ENCODE results near the gene MICU1.

Gene MICU1

DNA sequence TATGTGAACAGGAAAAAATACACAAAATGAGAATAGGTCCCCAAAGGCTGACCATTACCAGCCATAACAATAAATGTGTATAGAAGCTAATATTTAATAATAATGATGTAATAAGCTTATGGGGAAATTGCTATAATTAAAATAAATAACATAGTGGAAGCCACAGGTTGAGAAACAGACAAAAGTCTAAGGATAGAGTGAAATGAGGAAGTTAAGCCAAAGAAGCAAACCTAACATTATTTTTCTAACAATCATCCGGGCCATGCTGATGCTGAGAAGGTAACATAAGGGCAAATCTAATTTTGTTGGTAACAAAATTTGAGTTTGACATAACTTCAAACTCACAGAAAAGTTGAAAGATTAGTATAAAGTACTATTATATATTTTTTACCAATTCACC lies 115.9 kb downstream of the MICU1 start:
- Histone ChIP-seq H3K36me3 (ENCODE audit: control insufficient read depth, insufficient read depth, low read length) (no peaks in the 10 kb centered on the region), H3K4me3 (replicated peaks; ENCODE audit: low read depth, low read length) (no peak overlapping the region), H3K27me3 (replicated peaks; ENCODE audit: control insufficient read depth, insufficient read depth, low read length) (no peaks in the 10 kb centered on the region)
- TF ChIP-seq, protein P1, sequence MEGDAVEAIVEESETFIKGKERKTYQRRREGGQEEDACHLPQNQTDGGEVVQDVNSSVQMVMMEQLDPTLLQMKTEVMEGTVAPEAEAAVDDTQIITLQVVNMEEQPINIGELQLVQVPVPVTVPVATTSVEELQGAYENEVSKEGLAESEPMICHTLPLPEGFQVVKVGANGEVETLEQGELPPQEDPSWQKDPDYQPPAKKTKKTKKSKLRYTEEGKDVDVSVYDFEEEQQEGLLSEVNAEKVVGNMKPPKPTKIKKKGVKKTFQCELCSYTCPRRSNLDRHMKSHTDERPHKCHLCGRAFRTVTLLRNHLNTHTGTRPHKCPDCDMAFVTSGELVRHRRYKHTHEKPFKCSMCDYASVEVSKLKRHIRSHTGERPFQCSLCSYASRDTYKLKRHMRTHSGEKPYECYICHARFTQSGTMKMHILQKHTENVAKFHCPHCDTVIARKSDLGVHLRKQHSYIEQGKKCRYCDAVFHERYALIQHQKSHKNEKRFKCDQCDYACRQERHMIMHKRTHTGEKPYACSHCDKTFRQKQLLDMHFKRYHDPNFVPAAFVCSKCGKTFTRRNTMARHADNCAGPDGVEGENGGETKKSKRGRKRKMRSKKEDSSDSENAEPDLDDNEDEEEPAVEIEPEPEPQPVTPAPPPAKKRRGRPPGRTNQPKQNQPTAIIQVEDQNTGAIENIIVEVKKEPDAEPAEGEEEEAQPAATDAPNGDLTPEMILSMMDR (IDR thresholded peaks at IDR 0.05; ENCODE audit: insufficient read depth, low read length, poor library complexity, severe bottlenecking): no peak
- DNase-seq (ENCODE audit: extremely low read depth, insufficient read length): no peak

DNA sequence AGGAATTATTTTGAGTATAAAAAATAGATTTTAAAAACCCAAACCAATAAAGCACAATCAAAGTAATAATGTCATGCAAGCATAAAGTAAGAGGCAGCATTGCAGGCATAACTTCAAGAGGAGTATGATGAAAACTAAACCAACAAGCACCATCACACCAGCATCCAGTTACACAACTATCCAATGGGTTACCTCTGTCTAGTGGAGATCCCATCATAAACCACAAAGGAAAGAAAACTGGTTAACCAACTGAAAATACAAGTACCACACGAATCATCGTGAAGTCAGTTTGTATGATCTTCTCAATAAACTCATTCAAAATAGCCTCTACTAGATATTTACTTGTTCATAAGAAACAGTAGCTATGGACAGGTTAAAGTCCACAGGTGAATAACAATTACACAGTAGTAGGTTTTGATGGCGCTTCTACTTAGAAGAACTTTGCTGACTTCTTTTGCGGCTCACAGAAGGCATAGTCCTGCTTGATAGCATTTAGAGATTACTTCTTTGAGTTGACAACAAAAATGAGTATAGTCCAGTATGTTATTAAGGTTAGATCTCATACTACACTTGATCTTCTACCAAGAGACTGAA lies 116.6 kb downstream of the MICU1 start:
- no peak for DNase-seq (ENCODE audit: extremely low read depth, insufficient read length)
- Histone ChIP-seq H3K4me3 (replicated peaks; ENCODE audit: low read depth, low read length) (no peak overlapping the region), H3K36me3 (ENCODE audit: control insufficient read depth, insufficient read depth, low read length) (no peaks in the 10 kb centered on the region), H3K27me3 (replicated peaks; ENCODE audit: control insufficient read depth, insufficient read depth, low read length) (no peaks in the 10 kb centered on the region)
- TF ChIP-seq, protein P1 (IDR thresholded peaks at IDR 0.05; ENCODE audit: insufficient read depth, low read length, poor library complexity, severe bottlenecking): no peak

DNA sequence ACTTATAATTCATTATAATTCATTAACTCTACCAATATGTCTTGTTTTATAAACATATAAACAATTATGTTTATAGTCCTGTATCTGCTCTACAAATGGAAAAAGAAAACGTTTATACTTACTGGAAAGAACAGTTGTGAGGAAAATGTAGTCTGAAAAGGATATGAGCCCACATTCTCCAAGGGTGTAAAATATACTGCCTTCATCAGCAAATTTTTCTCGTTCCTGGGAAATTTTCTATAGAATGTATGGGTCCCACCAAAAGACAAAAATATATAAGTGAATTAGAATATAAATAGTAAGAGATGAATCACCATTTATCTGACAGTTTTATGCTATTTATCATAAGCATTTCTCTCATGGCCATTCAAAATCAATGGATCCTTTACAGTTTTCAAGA lies 117.8 kb downstream of the MICU1 start:
- Histone ChIP-seq H3K27me3 (replicated peaks; ENCODE audit: control insufficient read depth, insufficient read depth, low read length) (no peaks in the 10 kb centered on the region), H3K36me3 (ENCODE audit: control insufficient read depth, insufficient read depth, low read length) (no peaks in the 10 kb centered on the region), H3K4me3 (replicated peaks; ENCODE audit: low read depth, low read length) (no peak overlapping the region)
- DNase-seq (ENCODE audit: extremely low read depth, insufficient read length): no peak
- TF ChIP-seq, protein P1 (IDR thresholded peaks at IDR 0.05; ENCODE audit: insufficient read depth, low read length, poor library complexity, severe bottlenecking): no peak

DNA sequence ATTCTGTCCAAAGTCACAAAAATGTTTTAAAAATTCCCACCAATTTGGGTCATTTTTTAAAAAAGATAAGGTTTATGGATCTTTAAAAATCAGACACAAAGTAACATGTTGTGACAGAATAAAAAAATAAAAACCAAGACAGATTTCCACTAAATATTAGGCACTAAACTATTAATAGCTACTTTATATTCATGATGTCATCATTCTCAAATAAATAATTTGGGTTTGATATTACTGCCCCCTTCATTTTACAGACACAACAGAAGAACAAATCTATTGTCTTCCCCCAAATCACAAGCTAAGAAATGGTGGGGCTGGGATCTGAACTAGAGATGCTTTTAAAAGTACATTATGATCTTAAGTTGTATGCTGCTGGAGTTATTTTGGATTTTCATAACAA lies 119.4 kb downstream of the MICU1 start:
- DNase-seq (ENCODE audit: extremely low read depth, insufficient read length): no peak
- H3K36me3 ChIP-seq (ENCODE audit: control insufficient read depth, insufficient read depth, low read length): no peaks in the 10 kb centered on the region
- TF ChIP-seq, protein P1 (IDR thresholded peaks at IDR 0.05; ENCODE audit: insufficient read depth, low read length, poor library complexity, severe bottlenecking): no peak

DNA sequence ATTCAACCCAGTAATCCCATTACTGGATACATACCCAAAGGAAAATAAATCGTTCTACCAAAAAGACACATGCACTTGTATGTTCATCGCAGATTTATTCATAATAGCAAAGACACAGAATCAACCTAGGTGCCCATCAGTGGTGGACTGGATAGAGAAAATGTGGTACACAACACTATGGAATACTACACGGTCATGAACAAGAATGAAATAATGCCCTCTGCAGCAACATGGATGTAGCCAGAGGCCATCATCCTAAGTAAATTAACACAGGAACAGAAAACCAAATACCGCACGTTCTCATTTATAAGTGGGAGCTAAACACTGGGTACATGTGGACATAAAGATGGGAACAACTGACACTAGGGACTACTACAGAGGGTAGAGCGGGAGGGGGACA lies 120.4 kb downstream of the MICU1 start:
- TF ChIP-seq, protein P1 (IDR thresholded peaks at IDR 0.05; ENCODE audit: insufficient read depth, low read length, poor library complexity, severe bottlenecking): no peak
- DNase-seq (ENCODE audit: extremely low read depth, insufficient read length): no peak
- H3K27me3 ChIP-seq (replicated peaks; ENCODE audit: control insufficient read depth, insufficient read depth, low read length): no peaks in the 10 kb centered on the region
- no peak overlapping the region for H3K4me3 ChIP-seq (replicated peaks; ENCODE audit: low read depth, low read length)
- H3K36me3 ChIP-seq (ENCODE audit: control insufficient read depth, insufficient read depth, low read length): no peaks in the 10 kb centered on the region

More for the DNA sequence above, 119.4 kb downstream of the MICU1 start:
- Histone ChIP-seq H3K27me3 (replicated peaks; ENCODE audit: control insufficient read depth, insufficient read depth, low read length) (no peaks in the 10 kb centered on the region), H3K4me3 (replicated peaks; ENCODE audit: low read depth, low read length) (no peak overlapping the region)

Measured in GM06990 (cell line).